Breast epithelium (tissue), 3 donors: ENCODE data around the gene POR.

Experiments
- POLR2A ChIP-seq: fragments of 450-650 bp; IDR thresholded peaks from one replicate; pipeline ENCODE4 v1.6.1; 2016; ENCODE audit warnings: antibody characterized with exemption, mild to moderate bottlenecking, moderate library complexity
- POLR2AphosphoS5 ChIP-seq, 3 donors: sonication (generic); formaldehyde crosslinking; IDR thresholded peaks; one replicate each; pipeline ENCODE4 v1.6.1; 2017; ENCODE audit warnings: antibody characterized with exemption in 3 of 3
- TF ChIP-seq, protein P1 (sequence below), 3 donors: fragments of 450-650 bp; IDR thresholded peaks; one replicate each; pipeline ENCODE4 v1.5.1; 2016 to 2017; ENCODE audit warnings: antibody characterized with exemption in 3 of 3, mild to moderate bottlenecking in 3 of 3, moderate library complexity in 3 of 3

DNA sequence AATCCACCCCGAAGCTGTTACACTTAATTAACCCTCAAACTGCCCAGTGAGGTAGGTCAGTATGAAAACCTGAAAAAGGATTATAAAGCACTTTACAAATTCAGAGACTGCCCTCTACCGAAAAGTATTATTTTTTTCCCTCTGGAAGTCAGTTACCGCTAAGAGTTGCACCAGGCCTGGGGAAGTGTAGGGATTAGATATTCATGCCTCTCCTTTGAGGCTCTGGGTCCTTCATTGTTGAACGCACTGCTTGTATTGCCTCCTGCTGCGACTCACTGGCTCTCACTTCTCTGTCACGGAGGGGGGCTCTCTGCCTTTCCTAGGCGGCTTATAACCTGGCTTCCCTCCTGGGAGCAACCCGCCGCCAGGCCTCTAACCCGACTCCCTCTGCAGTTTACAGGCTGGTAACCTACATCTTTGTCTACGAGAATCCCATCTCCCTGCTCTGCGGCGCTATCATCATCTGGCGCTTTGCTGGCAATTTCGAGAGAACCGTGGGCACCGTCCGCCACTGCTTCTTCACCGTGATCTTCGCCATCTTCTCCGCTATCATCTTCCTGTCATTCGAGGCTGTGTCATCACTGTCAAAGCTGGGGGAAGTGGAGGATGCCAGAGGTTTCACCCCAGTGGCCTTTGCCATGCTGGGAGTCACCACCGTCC lies 33.4 kb upstream of the POR start:
- TF ChIP-seq, protein P1, sequence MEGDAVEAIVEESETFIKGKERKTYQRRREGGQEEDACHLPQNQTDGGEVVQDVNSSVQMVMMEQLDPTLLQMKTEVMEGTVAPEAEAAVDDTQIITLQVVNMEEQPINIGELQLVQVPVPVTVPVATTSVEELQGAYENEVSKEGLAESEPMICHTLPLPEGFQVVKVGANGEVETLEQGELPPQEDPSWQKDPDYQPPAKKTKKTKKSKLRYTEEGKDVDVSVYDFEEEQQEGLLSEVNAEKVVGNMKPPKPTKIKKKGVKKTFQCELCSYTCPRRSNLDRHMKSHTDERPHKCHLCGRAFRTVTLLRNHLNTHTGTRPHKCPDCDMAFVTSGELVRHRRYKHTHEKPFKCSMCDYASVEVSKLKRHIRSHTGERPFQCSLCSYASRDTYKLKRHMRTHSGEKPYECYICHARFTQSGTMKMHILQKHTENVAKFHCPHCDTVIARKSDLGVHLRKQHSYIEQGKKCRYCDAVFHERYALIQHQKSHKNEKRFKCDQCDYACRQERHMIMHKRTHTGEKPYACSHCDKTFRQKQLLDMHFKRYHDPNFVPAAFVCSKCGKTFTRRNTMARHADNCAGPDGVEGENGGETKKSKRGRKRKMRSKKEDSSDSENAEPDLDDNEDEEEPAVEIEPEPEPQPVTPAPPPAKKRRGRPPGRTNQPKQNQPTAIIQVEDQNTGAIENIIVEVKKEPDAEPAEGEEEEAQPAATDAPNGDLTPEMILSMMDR (IDR thresholded peaks at IDR 0.05) = no peak
- no peak for TF ChIP-seq POLR2AphosphoS5 (IDR thresholded peaks at IDR 0.05)
- TF ChIP-seq POLR2A = no peak
